ENCODE measurements around the gene SLC6A11.

- TF ChIP-seq, protein P1, sequence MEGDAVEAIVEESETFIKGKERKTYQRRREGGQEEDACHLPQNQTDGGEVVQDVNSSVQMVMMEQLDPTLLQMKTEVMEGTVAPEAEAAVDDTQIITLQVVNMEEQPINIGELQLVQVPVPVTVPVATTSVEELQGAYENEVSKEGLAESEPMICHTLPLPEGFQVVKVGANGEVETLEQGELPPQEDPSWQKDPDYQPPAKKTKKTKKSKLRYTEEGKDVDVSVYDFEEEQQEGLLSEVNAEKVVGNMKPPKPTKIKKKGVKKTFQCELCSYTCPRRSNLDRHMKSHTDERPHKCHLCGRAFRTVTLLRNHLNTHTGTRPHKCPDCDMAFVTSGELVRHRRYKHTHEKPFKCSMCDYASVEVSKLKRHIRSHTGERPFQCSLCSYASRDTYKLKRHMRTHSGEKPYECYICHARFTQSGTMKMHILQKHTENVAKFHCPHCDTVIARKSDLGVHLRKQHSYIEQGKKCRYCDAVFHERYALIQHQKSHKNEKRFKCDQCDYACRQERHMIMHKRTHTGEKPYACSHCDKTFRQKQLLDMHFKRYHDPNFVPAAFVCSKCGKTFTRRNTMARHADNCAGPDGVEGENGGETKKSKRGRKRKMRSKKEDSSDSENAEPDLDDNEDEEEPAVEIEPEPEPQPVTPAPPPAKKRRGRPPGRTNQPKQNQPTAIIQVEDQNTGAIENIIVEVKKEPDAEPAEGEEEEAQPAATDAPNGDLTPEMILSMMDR (IDR thresholded peaks at IDR 0.05) = no peak
- TF ChIP-seq POLR2A (IDR thresholded peaks at IDR 0.05) = no peak
Measured at GRCh38 chr3:10940106-10940505, 124.1 kb downstream of the SLC6A11 start.
